K562 (cell line): ENCODE measurements around the gene PRKAR2B. TPM values are rescaled to one million over a fixed set of nuclear protein-coding genes. Genes with fewer than 3 reads are reported as not detected.

Source experiments
- HDAC8 ChIP-seq: fragments of 450-650 bp; IDR thresholded peaks from 2 replicates; pipeline ENCODE4 v1.6.1; 2016; ENCODE audit warnings: mild to moderate bottlenecking, missing genetic modification characterization, moderate library complexity, missing compliant biosample characterization
- KLF10 ChIP-seq: fragments of 250-450 bp; sonication (Bioruptor Pico); IDR thresholded peaks from 2 replicates; pipeline ENCODE4 v1.6.1; 2021; ENCODE audit warnings: matching md5 sums
- MBD2 ChIP-seq: sonication (generic); IDR thresholded peaks from 2 replicates; pipeline ENCODE4 v1.6.1; 2016; ENCODE audit warnings: low read depth, borderline replicate concordance
- MEIS2 ChIP-seq: fragments of 450-650 bp; IDR thresholded peaks from 2 replicates; pipeline ENCODE4 v1.6.1; 2014; ENCODE audit warnings: mild to moderate bottlenecking; ENCODE audit not compliant: partially characterized antibody
- NR2C1 ChIP-seq, 2 experiments: fragments of 450-650 bp; IDR thresholded peaks; 2 replicates each; pipeline ENCODE4 v1.6.1; 2017; ENCODE audit warnings: mild to moderate bottlenecking in 2 of 2, antibody characterized with exemption in 1 of 2, inconsistent platforms in 1 of 2, missing compliant biosample characterization in 1 of 2, missing genetic modification characterization in 1 of 2
- ZFP30 ChIP-seq: fragments of 250-450 bp; sonication (Bioruptor Pico); IDR thresholded peaks from 2 replicates; pipeline ENCODE4 v1.8.0; 2022; ENCODE audit warnings: moderate library complexity, mild to moderate bottlenecking, inconsistent platforms, borderline replicate concordance
- ZNF644 ChIP-seq: fragments of 200-800 bp; sonication (Bioruptor generic); IDR thresholded peaks from 2 replicates; pipeline ENCODE4 v1.6.1; 2016; ENCODE audit warnings: low read depth, missing genetic modification characterization, missing compliant biosample characterization
- ZNF707 ChIP-seq: fragments of 250-450 bp; sonication (Bioruptor Pico); conservative IDR thresholded peaks from 2 replicates; pipeline ENCODE4 v1.8.0; 2022; ENCODE audit warnings: inconsistent platforms, mild to moderate bottlenecking, moderate library complexity
- polyA plus RNA-seq, 8 experiments: library from polyadenylated mRNA; depleted of rRNA in 4 of 8; stranded (reverse) in 5 of 8; unstranded in 3 of 8; fragments of >200 nt; fragmentation: Nextera tagmentation in 2 of 8; fragmentation: Illumina TruSeq in 1 of 8; extraction: Ambion mirVana in 2 of 8; extraction: Trizol in 1 of 8; gene quantifications; 2 replicates each; pipeline versions ENCODE4 v1.2.1 to v1.2.3, GENCODE V29; 2011 to 2014; ENCODE audit warnings: inconsistent platforms in 1 of 8, missing spikeins in 1 of 8
- total RNA-seq, 7 experiments: library from RNA; depleted of rRNA in 6 of 7; stranded (reverse); fragments of >200 nt in 6 of 7; fragmentation: Illumina TruSeq in 2 of 7; extraction: Trizol in 2 of 7; gene quantifications; 2 replicates each; pipeline versions ENCODE4 v1.2.1 to v1.2.3, GENCODE V29; 2011 to 2021; ENCODE audit warnings: low replicate concordance in 1 of 7
- TF ChIP-seq, protein P1 (sequence below): fragments of 250-450 bp; sonication (Bioruptor Pico); IDR thresholded peaks from 2 replicates; pipeline ENCODE4 v1.8.0; 2022; ENCODE audit warnings: moderate library complexity, mild to moderate bottlenecking, inconsistent platforms
- TF ChIP-seq, protein P2 (sequence below): fragments of 450-650 bp; IDR thresholded peaks from 2 replicates; pipeline ENCODE4 v1.6.1; 2016; ENCODE audit warnings: antibody characterized with exemption
- TF ChIP-seq, protein P3 (sequence below): sonication (generic); formaldehyde crosslinking; IDR thresholded peaks from 2 replicates; pipeline ENCODE4 v1.8.0; 2023; ENCODE audit warnings: mild to moderate bottlenecking, missing genetic modification reagents
- TF ChIP-seq, protein P4 (sequence below): fragments of 450-650 bp; IDR thresholded peaks from 2 replicates; pipeline ENCODE4 v1.6.1; 2017; ENCODE audit warnings: antibody characterized with exemption
- TF ChIP-seq, protein P5 (sequence below): fragments of 250-450 bp; sonication (Bioruptor Pico); IDR thresholded peaks from 2 replicates; pipeline ENCODE4 v1.4.0; 2020; ENCODE audit warnings: mild to moderate bottlenecking, moderate library complexity
- TF ChIP-seq, protein P6 (sequence below): sonication (generic); formaldehyde crosslinking; IDR thresholded peaks from 2 replicates; pipeline ENCODE4 v1.8.0; 2023; ENCODE audit warnings: mild to moderate bottlenecking, missing genetic modification reagents

The PRKAR2B gene
- total and polyA plus RNA-seq, 9 of the 15 experiments (the other 6 are each of a cell fraction or from before 2014, with no cell fraction given), result 59.0 to 173 (median 129) TPM

DNA sequence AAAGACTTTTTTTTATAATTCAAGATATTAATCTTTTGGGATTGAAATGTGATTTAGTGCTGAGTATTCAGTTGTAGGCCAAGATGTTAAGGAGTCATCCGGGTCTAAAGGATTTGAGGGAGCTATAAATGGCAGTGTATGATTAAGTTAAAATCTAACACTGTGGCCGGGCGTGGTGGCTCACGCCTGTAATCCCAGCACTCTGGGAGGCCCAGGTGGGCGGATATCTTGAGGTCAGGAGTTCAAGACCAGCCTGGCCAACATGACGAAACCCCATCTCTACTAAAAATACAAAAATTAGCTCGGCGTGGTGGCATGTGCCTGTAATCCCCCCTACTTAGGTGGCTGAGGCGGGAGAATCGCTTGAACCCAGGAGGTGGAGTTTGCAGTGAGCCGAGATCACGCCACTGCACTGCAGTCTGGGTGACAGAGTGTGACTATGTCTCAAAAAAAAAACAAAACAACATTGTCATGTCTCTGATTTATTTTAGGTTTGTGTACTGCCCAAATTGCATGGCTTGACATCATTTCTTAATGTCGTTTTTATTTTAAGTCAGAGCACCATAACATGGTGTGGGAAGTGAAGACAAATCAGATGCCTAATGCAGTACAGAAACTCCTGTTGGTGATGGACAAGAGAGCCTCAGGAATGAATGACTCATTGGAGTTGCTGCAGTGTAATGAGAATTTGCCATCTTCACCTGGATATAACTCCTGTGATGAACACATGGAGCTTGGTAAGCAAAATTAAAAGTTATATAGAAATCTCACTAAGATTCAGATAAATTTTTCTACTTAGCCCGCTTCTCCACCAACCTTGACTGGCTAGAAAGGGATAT, 135.0 kb downstream of the PRKAR2B start (continued):
- TF ChIP-seq, protein P1, sequence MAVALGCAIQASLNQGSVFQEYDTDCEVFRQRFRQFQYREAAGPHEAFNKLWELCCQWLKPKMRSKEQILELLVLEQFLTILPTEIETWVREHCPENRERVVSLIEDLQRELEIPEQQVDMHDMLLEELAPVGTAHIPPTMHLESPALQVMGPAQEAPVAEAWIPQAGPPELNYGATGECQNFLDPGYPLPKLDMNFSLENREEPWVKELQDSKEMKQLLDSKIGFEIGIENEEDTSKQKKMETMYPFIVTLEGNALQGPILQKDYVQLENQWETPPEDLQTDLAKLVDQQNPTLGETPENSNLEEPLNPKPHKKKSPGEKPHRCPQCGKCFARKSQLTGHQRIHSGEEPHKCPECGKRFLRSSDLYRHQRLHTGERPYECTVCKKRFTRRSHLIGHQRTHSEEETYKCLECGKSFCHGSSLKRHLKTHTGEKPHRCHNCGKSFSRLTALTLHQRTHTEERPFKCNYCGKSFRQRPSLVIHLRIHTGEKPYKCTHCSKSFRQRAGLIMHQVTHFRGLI (CRISPR knock-in tag), result no peak
- no peak for TF ChIP-seq HDAC8 (tag)
- TF ChIP-seq, protein P2, sequence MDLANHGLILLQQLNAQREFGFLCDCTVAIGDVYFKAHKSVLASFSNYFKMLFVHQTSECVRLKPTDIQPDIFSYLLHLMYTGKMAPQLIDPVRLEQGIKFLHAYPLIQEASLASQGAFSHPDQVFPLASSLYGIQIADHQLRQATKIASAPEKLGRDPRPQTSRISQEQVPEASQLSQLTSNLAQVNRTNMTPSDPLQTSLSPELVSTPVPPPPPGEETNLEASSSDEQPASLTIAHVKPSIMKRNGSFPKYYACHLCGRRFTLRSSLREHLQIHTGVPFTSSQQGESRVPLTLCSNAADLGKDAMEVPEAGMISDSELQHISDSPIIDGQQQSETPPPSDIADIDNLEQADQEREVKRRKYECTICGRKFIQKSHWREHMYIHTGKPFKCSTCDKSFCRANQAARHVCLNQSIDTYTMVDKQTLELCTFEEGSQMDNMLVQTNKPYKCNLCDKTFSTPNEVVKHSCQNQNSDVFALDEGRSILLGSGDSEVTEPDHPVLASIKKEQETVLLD, result no peak
- TF ChIP-seq, protein P3, sequence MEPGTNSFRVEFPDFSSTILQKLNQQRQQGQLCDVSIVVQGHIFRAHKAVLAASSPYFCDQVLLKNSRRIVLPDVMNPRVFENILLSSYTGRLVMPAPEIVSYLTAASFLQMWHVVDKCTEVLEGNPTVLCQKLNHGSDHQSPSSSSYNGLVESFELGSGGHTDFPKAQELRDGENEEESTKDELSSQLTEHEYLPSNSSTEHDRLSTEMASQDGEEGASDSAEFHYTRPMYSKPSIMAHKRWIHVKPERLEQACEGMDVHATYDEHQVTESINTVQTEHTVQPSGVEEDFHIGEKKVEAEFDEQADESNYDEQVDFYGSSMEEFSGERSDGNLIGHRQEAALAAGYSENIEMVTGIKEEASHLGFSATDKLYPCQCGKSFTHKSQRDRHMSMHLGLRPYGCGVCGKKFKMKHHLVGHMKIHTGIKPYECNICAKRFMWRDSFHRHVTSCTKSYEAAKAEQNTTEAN (CRISPR knock-in tag), result no peak
- peak; percentile 34; the same call in 1 of the 2 replicates for TF ChIP-seq NR2C1 (IDR thresholded peaks at IDR 0.05)
- no peak for TF ChIP-seq NR2C1 (tag; IDR thresholded peaks at IDR 0.05)
- TF ChIP-seq ZNF644, result no peak
- no peak for TF ChIP-seq ZFP30
- no peak for TF ChIP-seq ZNF707 (CRISPR knock-in tag)
- TF ChIP-seq, protein P4, sequence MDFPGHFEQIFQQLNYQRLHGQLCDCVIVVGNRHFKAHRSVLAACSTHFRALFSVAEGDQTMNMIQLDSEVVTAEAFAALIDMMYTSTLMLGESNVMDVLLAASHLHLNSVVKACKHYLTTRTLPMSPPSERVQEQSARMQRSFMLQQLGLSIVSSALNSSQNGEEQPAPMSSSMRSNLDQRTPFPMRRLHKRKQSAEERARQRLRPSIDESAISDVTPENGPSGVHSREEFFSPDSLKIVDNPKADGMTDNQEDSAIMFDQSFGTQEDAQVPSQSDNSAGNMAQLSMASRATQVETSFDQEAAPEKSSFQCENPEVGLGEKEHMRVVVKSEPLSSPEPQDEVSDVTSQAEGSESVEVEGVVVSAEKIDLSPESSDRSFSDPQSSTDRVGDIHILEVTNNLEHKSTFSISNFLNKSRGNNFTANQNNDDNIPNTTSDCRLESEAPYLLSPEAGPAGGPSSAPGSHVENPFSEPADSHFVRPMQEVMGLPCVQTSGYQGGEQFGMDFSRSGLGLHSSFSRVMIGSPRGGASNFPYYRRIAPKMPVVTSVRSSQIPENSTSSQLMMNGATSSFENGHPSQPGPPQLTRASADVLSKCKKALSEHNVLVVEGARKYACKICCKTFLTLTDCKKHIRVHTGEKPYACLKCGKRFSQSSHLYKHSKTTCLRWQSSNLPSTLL, result no peak
- no peak for TF ChIP-seq MBD2
- TF ChIP-seq MEIS2, result peak; percentile 6
- TF ChIP-seq KLF10 (CRISPR knock-in tag), result no peak
- TF ChIP-seq, protein P5, sequence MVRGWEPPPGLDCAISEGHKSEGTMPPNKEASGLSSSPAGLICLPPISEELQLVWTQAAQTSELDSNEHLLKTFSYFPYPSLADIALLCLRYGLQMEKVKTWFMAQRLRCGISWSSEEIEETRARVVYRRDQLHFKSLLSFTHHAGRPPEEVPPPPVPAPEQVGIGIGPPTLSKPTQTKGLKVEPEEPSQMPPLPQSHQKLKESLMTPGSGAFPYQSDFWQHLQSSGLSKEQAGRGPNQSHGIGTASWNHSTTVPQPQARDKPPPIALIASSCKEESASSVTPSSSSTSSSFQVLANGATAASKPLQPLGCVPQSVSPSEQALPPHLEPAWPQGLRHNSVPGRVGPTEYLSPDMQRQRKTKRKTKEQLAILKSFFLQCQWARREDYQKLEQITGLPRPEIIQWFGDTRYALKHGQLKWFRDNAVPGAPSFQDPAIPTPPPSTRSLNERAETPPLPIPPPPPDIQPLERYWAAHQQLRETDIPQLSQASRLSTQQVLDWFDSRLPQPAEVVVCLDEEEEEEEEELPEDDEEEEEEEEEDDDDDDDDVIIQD (CRISPR knock-in tag), result no peak
- TF ChIP-seq, protein P6, sequence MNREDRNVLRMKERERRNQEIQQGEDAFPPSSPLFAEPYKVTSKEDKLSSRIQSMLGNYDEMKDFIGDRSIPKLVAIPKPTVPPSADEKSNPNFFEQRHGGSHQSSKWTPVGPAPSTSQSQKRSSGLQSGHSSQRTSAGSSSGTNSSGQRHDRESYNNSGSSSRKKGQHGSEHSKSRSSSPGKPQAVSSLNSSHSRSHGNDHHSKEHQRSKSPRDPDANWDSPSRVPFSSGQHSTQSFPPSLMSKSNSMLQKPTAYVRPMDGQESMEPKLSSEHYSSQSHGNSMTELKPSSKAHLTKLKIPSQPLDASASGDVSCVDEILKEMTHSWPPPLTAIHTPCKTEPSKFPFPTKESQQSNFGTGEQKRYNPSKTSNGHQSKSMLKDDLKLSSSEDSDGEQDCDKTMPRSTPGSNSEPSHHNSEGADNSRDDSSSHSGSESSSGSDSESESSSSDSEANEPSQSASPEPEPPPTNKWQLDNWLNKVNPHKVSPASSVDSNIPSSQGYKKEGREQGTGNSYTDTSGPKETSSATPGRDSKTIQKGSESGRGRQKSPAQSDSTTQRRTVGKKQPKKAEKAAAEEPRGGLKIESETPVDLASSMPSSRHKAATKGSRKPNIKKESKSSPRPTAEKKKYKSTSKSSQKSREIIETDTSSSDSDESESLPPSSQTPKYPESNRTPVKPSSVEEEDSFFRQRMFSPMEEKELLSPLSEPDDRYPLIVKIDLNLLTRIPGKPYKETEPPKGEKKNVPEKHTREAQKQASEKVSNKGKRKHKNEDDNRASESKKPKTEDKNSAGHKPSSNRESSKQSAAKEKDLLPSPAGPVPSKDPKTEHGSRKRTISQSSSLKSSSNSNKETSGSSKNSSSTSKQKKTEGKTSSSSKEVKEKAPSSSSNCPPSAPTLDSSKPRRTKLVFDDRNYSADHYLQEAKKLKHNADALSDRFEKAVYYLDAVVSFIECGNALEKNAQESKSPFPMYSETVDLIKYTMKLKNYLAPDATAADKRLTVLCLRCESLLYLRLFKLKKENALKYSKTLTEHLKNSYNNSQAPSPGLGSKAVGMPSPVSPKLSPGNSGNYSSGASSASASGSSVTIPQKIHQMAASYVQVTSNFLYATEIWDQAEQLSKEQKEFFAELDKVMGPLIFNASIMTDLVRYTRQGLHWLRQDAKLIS (CRISPR knock-in tag), result no peak
